Measurements from ENCODE around the gene EFNA3. TPM values are rescaled to one million over a fixed set of nuclear protein-coding genes. Genes with fewer than 3 reads are reported as not detected.

EFNA3 gene
- total and polyA plus RNA-seq, 9 of the 15 experiments (the other 6 are each of a cell fraction or from before 2014, with no cell fraction given): 0.59 to 7.9 (median 4.7) TPM

DNA sequence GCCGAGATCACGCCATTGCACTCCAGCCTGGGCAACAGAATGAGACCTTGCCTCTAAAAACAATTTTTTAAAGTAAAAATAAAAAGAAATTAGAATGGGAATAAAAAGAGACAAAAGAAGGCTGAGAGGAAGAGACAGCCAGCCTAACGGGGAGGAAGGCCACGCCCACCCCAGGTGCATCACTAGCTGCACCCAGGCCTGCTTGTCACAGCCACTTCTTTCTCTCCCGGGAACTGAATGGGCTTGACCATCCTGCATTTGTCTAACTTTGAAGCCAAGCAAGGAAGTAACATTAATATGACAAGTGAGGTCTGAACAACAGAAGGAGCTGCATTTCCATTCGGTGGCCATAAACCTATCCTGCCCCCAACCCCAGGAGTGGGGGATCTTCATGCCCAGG, 28.2 kb downstream of the EFNA3 start:
- in situ Hi-C loops (cut with MboI): no loop called here
- FAIRE-seq (no peak), DNase-seq (ENCODE audit: extremely low read depth in 1 of 4, low spot score in 3 of 4) (no peak), ATAC-seq (no peak)
- intact Hi-C loops (cut with micrococcal nuclease): no loop called here
- Histone ChIP-seq H4K20me1 (replicated peaks; ENCODE audit: control insufficient read depth, insufficient read depth, low read length) (no peaks in the 10 kb centered on the region), H3K9me1 (ENCODE audit: control insufficient read depth, insufficient read depth, low read length) (no peaks in the 10 kb centered on the region), H3K27ac (ENCODE audit: extremely low read depth, low read depth, low read length) (no peak overlapping the region), H3K4me3 (no peak overlapping the region), H3K27me3 (ENCODE audit: control insufficient read depth in 2 of 2, insufficient read depth in 2 of 2, low read length in 2 of 2) (no peaks in the 10 kb centered on the region), H2AFZ (ENCODE audit: low read depth, low read length) (no peak overlapping the region), H3K4me1 (replicated peaks in 1 of 2; ENCODE audit: control insufficient read depth in 2 of 2, insufficient read depth in 2 of 2, low read length in 2 of 2) (peaks cover 8 to 12% of the 10 kb centered on the region in 2 experiments; a peak in 4 of 5 replicates), H3K79me2 (ENCODE audit: control insufficient read depth, insufficient read depth, low read length) (no peaks in the 10 kb centered on the region), H3K4me2 (ENCODE audit: insufficient read depth, low read length) (no peak overlapping the region), H3K36me3 (ENCODE audit: control insufficient read depth, insufficient read depth, low read length) (no peaks in the 10 kb centered on the region), H3K9ac (ENCODE audit: insufficient read depth in 1 of 2, low read depth in 2 of 2, low read length in 2 of 2) (no peak overlapping the region), H3K9me3 (replicated peaks; ENCODE audit: control insufficient read depth, insufficient read depth, low read depth, low read length) (no peaks in the 10 kb centered on the region)
- 52% methylated on average over 4 of the region's 6 CpGs for WGBS (ENCODE audit: insufficient coverage, low coverage, missing lambda C conversion rate)
- POLR2A ChIA-PET: interaction anchor here (0.7 to 1.6 kb wide), 4 partner anchors 9 to 87 kb away, joined by 3 to 6 read pairs (median 4); no protein-coding TSS in a partner anchor
- BruUV-seq (replicated peaks): no TSS peak
- CTCF ChIA-PET (ENCODE audit: low intra/inter-chr PET ratio): no interaction called here
- no peak for TF ChIP-seq PRPF4 (IDR thresholded peaks at IDR 0.05; ENCODE audit: insufficient read depth, low read depth, low read length, poor library complexity, severe bottlenecking)
- TF ChIP-seq SAFB2 (IDR thresholded peaks at IDR 0.05; ENCODE audit: borderline replicate concordance, low read depth, low read length, severe bottlenecking): no peak
- no peak for TF ChIP-seq RAD21 (CRISPR knock-in tag; conservative IDR thresholded peaks at IDR 0.05 in 1 of 2, IDR thresholded peaks at IDR 0.05 in 1 of 2)
- TF ChIP-seq GTF2A2 (tag; IDR thresholded peaks at IDR 0.05): no peak
- no peak for TF ChIP-seq NR2F6 (CRISPR knock-in tag; IDR thresholded peaks at IDR 0.05)
- no peak for TF ChIP-seq PTRF (tag; IDR thresholded peaks at IDR 0.05)
- no peak for TF ChIP-seq DDX20 (tag; IDR thresholded peaks at IDR 0.05; ENCODE audit: low read depth)
- TF ChIP-seq ZNF197 (CRISPR knock-in tag; IDR thresholded peaks at IDR 0.05; ENCODE audit: low read depth): no peak
- TF ChIP-seq ZNF644 (tag; IDR thresholded peaks at IDR 0.05; ENCODE audit: low read depth): no peak
- TF ChIP-seq, protein P1, sequence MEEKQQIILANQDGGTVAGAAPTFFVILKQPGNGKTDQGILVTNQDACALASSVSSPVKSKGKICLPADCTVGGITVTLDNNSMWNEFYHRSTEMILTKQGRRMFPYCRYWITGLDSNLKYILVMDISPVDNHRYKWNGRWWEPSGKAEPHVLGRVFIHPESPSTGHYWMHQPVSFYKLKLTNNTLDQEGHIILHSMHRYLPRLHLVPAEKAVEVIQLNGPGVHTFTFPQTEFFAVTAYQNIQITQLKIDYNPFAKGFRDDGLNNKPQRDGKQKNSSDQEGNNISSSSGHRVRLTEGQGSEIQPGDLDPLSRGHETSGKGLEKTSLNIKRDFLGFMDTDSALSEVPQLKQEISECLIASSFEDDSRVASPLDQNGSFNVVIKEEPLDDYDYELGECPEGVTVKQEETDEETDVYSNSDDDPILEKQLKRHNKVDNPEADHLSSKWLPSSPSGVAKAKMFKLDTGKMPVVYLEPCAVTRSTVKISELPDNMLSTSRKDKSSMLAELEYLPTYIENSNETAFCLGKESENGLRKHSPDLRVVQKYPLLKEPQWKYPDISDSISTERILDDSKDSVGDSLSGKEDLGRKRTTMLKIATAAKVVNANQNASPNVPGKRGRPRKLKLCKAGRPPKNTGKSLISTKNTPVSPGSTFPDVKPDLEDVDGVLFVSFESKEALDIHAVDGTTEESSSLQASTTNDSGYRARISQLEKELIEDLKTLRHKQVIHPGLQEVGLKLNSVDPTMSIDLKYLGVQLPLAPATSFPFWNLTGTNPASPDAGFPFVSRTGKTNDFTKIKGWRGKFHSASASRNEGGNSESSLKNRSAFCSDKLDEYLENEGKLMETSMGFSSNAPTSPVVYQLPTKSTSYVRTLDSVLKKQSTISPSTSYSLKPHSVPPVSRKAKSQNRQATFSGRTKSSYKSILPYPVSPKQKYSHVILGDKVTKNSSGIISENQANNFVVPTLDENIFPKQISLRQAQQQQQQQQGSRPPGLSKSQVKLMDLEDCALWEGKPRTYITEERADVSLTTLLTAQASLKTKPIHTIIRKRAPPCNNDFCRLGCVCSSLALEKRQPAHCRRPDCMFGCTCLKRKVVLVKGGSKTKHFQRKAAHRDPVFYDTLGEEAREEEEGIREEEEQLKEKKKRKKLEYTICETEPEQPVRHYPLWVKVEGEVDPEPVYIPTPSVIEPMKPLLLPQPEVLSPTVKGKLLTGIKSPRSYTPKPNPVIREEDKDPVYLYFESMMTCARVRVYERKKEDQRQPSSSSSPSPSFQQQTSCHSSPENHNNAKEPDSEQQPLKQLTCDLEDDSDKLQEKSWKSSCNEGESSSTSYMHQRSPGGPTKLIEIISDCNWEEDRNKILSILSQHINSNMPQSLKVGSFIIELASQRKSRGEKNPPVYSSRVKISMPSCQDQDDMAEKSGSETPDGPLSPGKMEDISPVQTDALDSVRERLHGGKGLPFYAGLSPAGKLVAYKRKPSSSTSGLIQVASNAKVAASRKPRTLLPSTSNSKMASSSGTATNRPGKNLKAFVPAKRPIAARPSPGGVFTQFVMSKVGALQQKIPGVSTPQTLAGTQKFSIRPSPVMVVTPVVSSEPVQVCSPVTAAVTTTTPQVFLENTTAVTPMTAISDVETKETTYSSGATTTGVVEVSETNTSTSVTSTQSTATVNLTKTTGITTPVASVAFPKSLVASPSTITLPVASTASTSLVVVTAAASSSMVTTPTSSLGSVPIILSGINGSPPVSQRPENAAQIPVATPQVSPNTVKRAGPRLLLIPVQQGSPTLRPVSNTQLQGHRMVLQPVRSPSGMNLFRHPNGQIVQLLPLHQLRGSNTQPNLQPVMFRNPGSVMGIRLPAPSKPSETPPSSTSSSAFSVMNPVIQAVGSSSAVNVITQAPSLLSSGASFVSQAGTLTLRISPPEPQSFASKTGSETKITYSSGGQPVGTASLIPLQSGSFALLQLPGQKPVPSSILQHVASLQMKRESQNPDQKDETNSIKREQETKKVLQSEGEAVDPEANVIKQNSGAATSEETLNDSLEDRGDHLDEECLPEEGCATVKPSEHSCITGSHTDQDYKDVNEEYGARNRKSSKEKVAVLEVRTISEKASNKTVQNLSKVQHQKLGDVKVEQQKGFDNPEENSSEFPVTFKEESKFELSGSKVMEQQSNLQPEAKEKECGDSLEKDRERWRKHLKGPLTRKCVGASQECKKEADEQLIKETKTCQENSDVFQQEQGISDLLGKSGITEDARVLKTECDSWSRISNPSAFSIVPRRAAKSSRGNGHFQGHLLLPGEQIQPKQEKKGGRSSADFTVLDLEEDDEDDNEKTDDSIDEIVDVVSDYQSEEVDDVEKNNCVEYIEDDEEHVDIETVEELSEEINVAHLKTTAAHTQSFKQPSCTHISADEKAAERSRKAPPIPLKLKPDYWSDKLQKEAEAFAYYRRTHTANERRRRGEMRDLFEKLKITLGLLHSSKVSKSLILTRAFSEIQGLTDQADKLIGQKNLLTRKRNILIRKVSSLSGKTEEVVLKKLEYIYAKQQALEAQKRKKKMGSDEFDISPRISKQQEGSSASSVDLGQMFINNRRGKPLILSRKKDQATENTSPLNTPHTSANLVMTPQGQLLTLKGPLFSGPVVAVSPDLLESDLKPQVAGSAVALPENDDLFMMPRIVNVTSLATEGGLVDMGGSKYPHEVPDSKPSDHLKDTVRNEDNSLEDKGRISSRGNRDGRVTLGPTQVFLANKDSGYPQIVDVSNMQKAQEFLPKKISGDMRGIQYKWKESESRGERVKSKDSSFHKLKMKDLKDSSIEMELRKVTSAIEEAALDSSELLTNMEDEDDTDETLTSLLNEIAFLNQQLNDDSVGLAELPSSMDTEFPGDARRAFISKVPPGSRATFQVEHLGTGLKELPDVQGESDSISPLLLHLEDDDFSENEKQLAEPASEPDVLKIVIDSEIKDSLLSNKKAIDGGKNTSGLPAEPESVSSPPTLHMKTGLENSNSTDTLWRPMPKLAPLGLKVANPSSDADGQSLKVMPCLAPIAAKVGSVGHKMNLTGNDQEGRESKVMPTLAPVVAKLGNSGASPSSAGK (IDR thresholded peaks at IDR 0.05): no peak
- TF ChIP-seq ZNF232 (CRISPR knock-in tag; IDR thresholded peaks at IDR 0.05): no peak
- TF ChIP-seq HNRNPLL (IDR thresholded peaks at IDR 0.05; ENCODE audit: low read depth, low read length, poor library complexity, severe bottlenecking): no peak
